Measurements from ENCODE around the gene ZBTB20.
A peak's percentile ranks its signal among the peaks of the same experiment; 100 is the strongest.
"Not testable (repeated sequence)": the region's sequence is repeated elsewhere in the genome, so short reads cannot be mapped to it uniquely, and the experiment has no call there.

The ZBTB20 gene

GRCh38 chr3:114824014-114824413, 323.1 kb downstream of the ZBTB20 start:
- no peak for DNase-seq

DNA sequence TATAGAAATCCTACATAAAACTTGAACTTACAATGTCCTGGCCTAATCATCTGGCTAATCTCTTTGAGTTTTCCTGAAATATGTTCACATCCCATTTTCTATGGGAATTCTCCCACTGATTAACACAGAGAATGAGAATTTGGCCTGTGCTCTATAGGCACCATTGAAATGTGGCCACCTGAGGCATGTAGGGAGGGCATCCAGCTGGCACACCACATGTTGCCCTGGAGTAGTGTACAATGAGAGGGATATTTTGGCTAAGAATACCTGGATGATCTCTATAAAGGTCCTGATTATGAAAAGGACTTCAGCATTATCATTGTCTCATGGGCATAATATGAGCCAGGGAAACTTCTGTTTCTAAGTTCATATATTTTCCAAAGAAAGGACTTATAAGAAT, 324.0 kb downstream of the ZBTB20 start:
- no peak for DNase-seq

DNA sequence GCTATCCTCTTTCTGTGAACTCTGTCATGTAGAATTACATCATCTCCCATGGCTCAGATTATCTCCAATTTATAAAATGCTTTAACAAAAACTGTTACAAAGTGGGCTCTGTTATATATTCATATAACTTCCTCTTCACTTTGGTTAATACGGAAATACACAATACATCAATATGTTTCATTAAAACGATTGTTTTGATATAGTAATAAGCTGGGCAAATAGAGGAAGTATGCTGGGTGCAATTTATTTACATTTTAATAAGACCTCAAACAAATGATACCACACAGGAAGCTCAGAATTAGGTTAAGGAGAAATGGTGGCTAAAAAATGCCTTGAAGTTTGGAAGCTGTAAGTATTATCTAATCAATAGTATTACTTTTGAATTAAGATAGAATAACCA, 331.0 kb downstream of the ZBTB20 start:
- no peak for DNase-seq

- DNase-seq: not testable (repeated sequence)
These were observed 334.4 kb downstream of the ZBTB20 start for GRCh38 chr3:114812541-114813238.

GRCh38 chr3:114809668-114810413, 337.2 kb downstream of the ZBTB20 start:
- DNase-seq: no peak

GRCh38 chr3:114804099-114804498, 343.0 kb downstream of the ZBTB20 start:
- DNase-seq: no peak

- no peak for DNase-seq
These were observed 343.9 kb downstream of the ZBTB20 start for GRCh38 chr3:114803042-114803695.

- DNase-seq: no peak
These were observed 346.6 kb downstream of the ZBTB20 start for GRCh38 chr3:114800272-114801031.

DNA sequence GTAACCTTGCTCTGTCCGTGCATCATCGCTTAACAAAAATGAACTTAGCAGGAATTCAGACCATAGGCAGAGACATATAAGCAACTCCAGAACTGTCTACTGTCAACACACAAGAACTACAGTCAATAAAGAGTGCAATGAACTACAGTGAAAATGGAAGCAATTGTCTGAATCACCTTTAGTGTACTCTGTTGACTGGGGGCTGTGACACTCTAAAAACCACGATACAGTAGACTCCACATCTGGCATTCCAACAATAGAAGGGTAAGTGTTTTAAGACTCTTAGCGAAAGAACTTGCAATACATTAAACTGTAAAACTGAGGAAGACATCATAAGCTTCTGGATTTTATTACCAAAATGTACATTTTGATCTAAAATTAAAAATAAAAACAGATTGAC, 347.3 kb downstream of the ZBTB20 start:
- peak; percentile 5 for DNase-seq

GRCh38 chr3:114796796-114797195, 350.3 kb downstream of the ZBTB20 start:
- no peak for DNase-seq

GRCh38 chr3:114794894-114795630, 352.0 kb downstream of the ZBTB20 start:
- DNase-seq: no peak

- no peak for DNase-seq
These were observed 354.7 kb downstream of the ZBTB20 start for GRCh38 chr3:114792159-114792918.

DNA sequence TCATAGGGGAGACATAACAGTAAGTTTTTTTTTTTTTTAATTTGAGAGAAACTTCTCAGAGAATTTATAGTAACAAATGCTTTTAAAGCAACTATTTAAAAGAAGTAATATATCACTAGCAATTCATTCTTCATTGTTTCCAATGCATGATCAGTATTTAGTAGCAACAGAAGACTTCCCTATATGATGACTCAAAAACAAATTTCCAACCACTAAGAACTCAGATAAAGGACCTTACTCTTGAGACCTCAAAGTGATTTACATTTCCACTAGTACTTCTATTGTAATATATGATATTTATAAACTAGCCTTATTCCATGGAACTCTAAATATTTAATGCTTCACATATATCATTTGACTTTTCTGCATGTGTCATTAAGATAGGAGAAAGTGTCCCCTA, 356.3 kb downstream of the ZBTB20 start:
- no peak for DNase-seq

DNA sequence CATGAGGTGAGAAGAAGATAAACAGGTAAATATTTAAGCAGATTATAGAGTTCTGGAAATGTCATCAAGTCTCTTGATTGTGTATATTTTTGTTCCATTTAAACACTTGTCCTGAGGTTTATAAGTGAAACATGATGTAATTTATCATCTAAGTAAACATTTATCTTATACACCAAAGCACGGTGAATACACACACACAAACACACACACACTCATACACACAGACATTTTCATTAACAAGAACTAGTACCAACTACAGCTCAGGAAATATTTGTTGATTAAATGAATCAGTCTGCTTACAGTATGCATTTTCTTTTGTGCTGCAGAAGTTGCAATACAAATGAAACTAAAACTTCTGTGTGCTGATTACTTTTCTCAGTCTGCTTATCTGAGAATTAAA, 357.3 kb downstream of the ZBTB20 start:
- DNase-seq: no peak

- DNase-seq: no peak
These were observed 371.7 kb downstream of the ZBTB20 start for GRCh38 chr3:114775395-114775794.

GRCh38 chr3:114770874-114771273, 376.2 kb downstream of the ZBTB20 start:
- DNase-seq: no peak

- DNase-seq: no peak
These were observed 383.0 kb downstream of the ZBTB20 start for GRCh38 chr3:114764056-114764492.

DNA sequence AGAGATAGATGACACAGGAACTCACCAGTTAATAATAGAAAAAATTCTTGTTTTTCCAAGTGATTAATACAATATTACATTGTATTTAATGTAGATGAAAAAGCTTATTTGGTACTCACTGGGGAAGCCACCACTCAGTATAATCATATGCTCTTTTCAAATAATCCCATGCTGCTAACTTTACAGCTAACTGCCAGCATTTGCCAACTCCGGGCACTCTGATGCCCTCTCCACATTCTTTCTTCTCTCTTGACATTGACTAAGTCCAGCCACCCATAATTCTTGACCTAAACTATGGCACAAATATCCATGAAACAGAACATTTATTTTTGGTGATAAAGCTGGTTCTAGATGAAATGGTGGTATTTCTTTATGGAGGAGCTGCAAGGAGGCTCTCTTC, 384.9 kb downstream of the ZBTB20 start:
- no peak for DNase-seq

GRCh38 chr3:114760679-114761078, 386.4 kb downstream of the ZBTB20 start:
- no peak for DNase-seq

DNA sequence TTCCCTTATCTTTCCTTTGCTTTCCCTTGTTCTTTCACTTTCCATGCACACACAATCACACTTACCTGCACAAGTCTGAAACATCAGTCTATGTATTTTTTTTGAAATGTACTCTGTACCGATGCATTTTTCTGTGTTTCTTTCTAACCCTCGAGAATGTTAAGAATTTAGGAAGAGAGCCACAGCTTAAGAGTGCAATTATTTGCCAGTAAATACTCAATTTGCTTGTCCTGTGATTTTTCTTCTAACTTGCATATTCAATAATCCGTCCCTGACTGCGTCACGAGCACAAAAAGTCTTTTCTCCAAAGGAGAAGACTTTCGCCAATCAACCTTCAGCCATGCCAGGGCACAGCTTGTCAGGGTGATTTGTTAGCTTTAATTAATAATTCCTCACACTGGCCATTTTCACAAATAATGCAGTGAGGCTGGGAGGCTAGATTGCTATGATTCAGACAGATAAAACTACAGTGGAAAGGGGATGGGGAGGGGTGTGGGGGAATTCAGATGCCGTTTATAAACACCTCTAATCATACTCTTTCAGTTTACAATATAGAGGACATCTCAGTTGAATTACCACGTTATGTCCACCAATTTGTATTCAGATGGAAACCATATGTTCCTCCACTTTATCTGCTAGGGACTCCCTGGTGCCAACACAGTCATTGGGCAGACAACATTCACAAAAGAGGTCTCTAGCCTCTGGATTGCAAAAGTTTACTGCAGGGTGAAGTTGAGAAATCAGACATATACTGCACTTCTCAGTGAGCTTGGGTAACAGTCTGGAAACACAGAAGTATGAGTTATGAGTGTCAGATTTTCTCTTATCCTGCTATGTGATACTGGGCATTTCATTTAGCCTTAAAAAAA, 388.0 kb downstream of the ZBTB20 start:
- no peak for DNase-seq

Measured in DMS79 (cell line).